Esophagus muscularis mucosa (tissue), 3 donors: Measurements from ENCODE around the gene LTBP1.

Experiments
- EP300 ChIP-seq: sonication (generic); formaldehyde crosslinking; IDR thresholded peaks from one replicate; pipeline ENCODE4 v1.6.1; 2017; ENCODE audit warnings: antibody characterized with exemption
- POLR2AphosphoS5 ChIP-seq, 2 donors: sonication (generic); formaldehyde crosslinking; IDR thresholded peaks; one replicate each; pipeline ENCODE4 v1.6.1; 2017; ENCODE audit warnings: antibody characterized with exemption in 2 of 2

- TF ChIP-seq EP300 (no peak), POLR2AphosphoS5 (IDR thresholded peaks at IDR 0.05) (no peak)
Observed at GRCh38 chr2:33038230-33038629, 91.5 kb downstream of the LTBP1 start.
